HG03097 (cell line): Measurements from ENCODE around the gene GSTA2.
"Not testable (repeated sequence)": the region's sequence is repeated elsewhere in the genome, so short reads cannot be mapped to it uniquely, and the experiment has no call there.

Experiments used
- ATAC-seq: cut with Tn5 transposase; IDR thresholded peaks from one replicate; pipeline ENCODE4 v1.9.1; 2021; ENCODE audit not compliant: unreplicated experiment, low FRiP score

GSTA2 gene

GRCh38 chr6:52761673-52762491, 1.4 kb downstream of the GSTA2 start:
- not testable (repeated sequence) for ATAC-seq

GRCh38 chr6:52760105-52760765, 3.0 kb downstream of the GSTA2 start:
- no peak for ATAC-seq

- no peak for ATAC-seq
Measured at GRCh38 chr6:52759085-52759484, 4.2 kb downstream of the GSTA2 start.

- ATAC-seq: not testable (repeated sequence)
Measured at GRCh38 chr6:52757651-52758338, 5.5 kb downstream of the GSTA2 start.

GRCh38 chr6:52754443-52754842, 8.8 kb downstream of the GSTA2 start:
- ATAC-seq: no peak

- ATAC-seq: not testable (repeated sequence)
Measured at GRCh38 chr6:52753137-52753536, 10.1 kb downstream of the GSTA2 start.

- no peak for ATAC-seq
Measured at GRCh38 chr6:52752310-52752709, 11.0 kb downstream of the GSTA2 start.

GRCh38 chr6:52749556-52750152, 13.6 kb downstream of the GSTA2 start:
- no peak for ATAC-seq

- ATAC-seq: not testable (repeated sequence)
Measured at GRCh38 chr6:52747301-52747700, 16.0 kb downstream of the GSTA2 start.

GRCh38 chr6:52746213-52746612, 17.1 kb downstream of the GSTA2 start:
- ATAC-seq: no peak

GRCh38 chr6:52745764-52746201, 17.5 kb downstream of the GSTA2 start:
- ATAC-seq: no peak

GRCh38 chr6:52741872-52742271, 21.4 kb downstream of the GSTA2 start:
- ATAC-seq: no peak

GRCh38 chr6:52739627-52740026, 23.6 kb downstream of the GSTA2 start:
- no peak for ATAC-seq

- no peak for ATAC-seq
Measured at GRCh38 chr6:52739134-52739533, 24.1 kb downstream of the GSTA2 start.

GRCh38 chr6:52736145-52736544, 27.1 kb downstream of the GSTA2 start:
- ATAC-seq: no peak

- no peak for ATAC-seq
Measured at GRCh38 chr6:52735071-52735470, 28.2 kb downstream of the GSTA2 start.

GRCh38 chr6:52734072-52734471, 29.2 kb downstream of the GSTA2 start:
- no peak for ATAC-seq

GRCh38 chr6:52733172-52733571, 30.1 kb downstream of the GSTA2 start:
- ATAC-seq: no peak

- ATAC-seq: no peak
Measured at GRCh38 chr6:52731719-52732118, 31.6 kb downstream of the GSTA2 start.

GRCh38 chr6:52729576-52729975, 33.7 kb downstream of the GSTA2 start:
- no peak for ATAC-seq

- ATAC-seq: no peak
Measured at GRCh38 chr6:52728394-52728793, 34.9 kb downstream of the GSTA2 start.
